ENCODE measurements around the gene ABLIM2.

Gene ABLIM2

DNA sequence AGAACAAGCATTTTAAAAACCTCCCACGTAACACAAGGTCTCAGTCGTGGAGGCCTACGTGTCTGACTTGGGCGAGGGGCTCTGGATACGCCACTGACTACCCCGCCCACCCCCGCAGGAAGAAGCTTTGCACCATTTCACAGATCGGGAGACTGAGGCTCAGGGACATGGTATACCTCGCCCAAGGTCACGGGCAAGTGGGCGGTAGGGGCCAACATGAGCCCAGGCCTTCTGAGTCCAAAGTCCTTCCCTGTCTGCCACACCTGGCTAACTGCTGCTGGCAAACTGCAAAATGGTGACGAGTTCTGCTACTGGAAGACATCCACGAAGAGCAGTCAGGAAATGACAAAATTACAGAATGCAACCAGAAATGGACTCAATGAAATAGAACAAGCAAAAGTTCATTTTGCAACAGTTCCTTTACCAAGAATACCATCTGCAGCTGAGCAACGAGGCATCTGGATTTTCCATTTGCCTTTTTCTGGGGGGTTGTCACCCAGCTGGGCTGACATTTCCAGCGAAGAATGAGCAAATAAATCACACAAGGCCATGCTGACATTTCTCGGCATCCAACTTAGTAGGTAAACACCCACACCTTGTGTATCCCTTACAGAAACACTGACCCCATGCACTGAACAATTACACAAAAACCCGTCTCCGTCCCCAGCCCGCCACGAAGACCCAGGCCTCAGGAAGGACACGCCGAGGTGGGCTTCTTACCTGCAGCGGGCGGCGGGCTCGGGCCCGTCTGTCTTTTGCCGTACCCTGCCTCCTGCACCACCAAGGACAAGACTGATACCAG, 148.7 kb downstream of the ABLIM2 start:
- DNase-seq (ENCODE audit: low read depth in 1 of 2, low spot score in 1 of 2), result no peak

DNA sequence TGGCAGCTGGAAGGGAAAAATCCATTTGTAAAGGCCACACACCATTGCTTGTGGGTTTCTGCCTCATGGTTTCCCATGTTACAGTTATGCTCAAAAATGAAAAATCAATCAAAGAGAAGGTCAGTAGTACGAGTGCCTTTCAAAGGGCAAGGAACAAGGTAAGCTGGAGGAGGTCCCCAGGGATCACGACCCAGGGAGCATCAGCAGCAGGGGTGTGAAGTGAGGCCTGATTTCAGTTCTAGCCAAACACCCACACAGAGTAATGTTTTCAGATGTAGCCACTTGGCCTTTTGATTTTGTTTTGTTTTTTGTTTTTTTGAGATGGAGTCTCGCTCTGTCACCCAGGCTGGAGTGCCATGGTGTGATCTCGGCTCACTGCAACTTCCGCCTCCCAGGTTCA, 149.5 kb downstream of the ABLIM2 start:
- no peak for DNase-seq (ENCODE audit: low read depth in 1 of 2, low spot score in 1 of 2)

GRCh38 chr4:8008391-8008790, 150.2 kb downstream of the ABLIM2 start:
- DNase-seq (ENCODE audit: low read depth in 1 of 2, low spot score in 1 of 2), result no peak

- DNase-seq (ENCODE audit: low read depth in 1 of 2, low spot score in 1 of 2), result no peak
Observed at GRCh38 chr4:8007581-8007980, 151.0 kb downstream of the ABLIM2 start.

DNA sequence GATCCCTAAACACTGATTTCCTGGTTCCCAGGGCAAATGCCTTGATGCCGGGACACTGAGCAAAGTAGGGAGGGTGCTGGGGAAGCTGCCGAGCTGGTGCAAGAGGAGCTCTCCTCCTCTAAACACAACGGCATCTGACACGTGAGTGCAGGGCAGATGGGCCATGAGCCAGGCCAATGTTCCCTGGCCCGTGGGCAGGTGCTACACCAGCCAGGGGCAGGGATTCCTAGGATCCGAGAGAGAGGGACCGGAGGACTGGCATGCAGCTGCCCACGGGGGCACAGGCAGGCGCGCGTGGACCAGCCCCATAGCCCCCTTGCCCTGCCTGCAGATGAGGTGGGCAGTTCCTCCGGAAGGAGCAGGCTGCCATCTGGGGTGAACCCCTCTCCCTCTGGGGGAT, 152.1 kb downstream of the ABLIM2 start:
- DNase-seq (ENCODE audit: low read depth in 1 of 2, low spot score in 1 of 2), result no peak

DNA sequence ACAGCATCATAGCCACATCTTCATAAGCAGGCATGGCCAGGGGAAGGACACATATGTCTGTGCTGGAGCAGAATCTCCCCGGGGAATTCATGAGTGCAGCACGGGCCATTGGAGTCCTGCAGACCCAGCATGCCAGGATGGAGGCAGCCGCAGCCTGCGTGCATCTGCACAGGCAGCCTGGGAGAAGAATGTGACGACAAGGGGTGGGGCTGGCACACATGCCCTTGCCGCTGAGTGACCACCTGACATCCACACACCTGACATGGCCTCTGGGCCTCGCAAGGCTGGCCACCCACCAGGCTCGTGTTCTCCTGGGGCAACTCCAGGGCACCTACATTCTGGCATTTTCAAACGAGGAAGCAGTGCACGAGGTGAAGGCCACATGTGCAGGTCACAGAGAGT, 152.8 kb downstream of the ABLIM2 start:
- no peak for DNase-seq (ENCODE audit: low read depth in 1 of 2, low spot score in 1 of 2)

DNA sequence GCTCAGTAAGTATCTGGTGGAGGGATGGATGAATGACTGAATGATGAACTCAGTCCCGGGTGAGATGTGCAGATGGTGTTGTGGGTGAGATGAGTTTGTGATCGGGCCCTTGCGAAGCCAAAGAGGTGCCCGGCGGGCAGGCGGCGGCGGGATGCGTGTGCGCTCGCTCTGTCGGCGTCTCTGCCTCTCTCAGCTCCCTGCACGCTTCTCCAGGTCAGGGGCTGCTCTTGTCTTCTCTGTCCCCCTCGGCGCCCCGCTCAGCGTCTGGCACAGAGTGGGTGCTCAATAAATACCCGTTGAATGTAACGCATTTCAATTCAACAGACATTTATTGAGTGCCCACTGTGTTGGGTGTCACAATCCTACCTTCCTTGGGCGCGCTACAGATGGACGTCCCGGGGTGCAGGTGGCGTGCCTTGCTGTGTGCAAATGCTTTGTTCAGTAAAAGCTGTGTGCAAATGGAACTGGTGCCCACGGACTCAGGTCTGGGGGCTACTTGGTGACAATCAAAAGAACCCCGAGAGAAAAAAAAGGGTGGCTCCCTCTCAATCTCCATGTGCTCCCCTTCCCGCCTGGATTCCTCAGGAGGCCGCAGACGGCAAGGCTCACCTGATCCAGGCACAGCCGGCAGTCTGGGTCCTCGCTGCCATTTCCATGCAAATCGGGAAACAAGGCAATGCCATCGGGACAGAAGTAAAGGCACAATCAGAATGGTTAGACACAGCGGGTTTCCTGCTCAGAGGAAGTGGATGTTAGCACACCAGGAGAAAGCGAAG, 153.4 kb downstream of the ABLIM2 start:
- DNase-seq (ENCODE audit: low read depth in 1 of 2, low spot score in 1 of 2), result no peak

DNA sequence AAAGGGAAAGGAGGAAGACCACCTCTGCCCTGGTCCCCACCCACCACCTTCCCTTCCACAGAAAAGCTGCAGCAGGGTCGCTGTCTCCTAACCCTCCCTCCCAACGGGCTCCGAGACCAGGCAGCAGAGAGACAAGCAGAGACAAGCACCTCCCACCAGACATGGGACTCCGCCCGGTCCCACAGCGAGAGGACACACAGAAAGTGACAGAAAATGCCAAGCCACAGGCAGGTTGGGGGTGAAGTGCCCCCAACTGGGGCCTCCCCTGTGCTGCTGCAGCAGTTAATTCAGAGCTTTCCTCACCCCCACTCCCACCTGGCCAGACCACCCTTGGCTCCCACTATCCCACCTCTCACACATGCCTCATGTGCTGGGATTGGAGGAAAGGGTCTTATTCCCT, 154.5 kb downstream of the ABLIM2 start:
- DNase-seq (ENCODE audit: low read depth in 1 of 2, low spot score in 1 of 2), result no peak

DNA sequence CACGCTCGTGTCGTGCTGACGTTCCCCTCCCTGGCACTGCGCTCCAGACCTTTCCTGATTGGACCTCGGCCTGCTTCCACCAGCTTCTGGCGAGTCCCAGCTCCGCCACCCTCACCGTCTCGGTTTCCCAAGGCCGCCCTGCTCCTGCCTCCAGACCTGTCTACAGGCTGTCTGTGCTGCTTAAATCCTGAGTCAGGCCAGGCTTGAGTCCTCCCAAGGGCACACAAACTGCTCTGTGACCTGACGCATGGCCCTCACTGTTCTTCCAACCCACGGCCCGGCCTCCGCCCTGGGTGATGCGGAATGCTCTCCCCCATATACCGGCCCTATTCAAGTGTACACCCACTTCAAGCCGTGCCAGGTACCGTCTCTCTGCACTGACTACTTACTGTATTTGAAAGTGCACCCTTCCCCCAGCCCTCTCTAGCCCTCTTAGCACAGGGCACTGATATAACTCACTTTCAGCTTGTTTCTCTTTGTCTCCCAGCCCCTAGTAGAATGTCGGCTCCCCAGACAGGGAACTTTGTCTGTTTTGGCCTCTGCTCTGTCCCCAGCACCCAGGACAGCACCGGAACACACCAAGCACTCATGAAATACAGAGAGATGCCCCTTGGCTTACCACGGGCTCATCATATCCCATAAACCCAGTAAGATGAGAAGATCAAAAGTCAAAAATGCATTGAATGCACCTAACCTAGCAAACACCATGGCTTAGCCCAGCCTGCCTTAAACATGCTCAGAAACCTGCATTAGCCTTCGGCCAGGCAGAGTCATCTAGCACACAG, 155.9 kb downstream of the ABLIM2 start:
- no peak for DNase-seq (ENCODE audit: low read depth in 1 of 2, low spot score in 1 of 2)

DNA sequence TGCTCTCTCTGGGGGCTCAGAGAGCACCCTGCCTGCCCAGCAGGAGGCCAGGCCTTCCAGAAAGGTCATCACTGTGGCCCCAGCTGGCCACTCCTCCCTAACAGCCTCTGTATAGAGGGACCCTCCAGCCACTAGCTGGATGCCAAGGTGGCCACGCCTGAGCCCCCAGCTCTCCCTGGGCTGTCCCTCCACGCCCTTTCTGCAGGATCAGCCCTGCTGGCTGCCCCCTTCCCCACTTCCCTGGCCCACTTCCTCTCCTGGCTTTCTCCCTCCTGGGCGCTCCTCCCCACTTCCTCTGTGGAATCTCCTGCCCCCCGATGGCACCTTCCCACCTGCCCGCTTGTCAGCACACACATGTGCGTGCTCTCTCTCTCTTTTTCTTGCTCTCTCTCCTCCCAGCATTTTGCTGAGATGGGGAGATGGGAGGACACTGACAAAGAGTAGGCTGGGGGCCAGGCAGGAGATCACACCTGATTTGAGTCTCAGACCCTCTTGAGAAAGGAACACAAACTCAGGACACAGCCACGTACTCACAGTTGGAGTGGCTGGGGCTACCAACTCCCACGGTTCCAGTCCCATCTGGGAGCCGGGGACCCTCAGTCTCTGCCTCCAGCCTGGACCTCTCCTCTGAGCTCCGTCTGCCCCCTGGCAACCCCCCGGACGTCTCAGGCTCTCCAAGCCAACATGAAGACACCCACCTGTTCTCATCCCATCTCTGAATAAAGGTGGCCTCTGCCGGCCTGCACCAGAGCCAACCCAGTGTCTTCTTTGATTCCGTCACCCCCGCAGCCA, 156.9 kb downstream of the ABLIM2 start:
- no peak for DNase-seq (ENCODE audit: low read depth in 1 of 2, low spot score in 1 of 2)

DNA sequence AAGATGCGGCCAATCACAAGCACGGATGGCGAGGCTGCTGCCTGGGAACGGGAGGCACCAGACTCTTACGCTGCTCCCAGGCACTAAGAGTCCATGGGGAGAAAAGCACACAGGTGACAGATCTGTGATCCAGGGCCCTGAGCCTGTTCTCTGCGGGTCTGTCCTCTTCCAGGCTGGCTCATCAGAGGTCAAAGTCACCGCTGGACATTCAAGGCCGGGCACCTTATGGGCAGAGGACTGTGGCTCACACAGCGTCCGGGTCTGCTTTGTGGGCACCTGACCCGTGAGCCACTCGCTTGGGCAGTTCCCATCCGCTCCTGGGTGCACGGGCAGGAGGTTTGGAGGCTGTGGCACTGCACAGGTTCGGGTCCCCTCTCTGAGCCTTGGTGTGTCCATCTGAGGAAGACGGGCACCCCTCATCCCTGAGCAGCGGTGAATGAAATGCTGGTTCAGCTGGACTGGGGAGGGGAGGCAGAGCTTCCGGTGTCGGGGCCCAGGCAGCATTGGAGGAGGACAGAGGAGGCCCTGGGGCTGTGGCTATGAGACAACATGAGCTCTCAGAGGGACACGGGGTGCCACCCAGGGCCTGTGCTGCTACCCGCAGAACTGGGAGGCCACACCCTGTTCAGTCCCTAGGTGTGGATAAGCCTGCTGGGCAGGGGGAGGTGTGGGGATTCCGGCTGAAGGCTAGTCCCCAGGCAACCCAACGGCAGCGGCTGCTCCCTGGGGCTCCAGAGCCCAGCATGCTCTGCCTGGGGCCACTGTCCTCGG, 157.7 kb downstream of the ABLIM2 start:
- DNase-seq (ENCODE audit: low read depth in 1 of 2, low spot score in 1 of 2), result no peak

DNA sequence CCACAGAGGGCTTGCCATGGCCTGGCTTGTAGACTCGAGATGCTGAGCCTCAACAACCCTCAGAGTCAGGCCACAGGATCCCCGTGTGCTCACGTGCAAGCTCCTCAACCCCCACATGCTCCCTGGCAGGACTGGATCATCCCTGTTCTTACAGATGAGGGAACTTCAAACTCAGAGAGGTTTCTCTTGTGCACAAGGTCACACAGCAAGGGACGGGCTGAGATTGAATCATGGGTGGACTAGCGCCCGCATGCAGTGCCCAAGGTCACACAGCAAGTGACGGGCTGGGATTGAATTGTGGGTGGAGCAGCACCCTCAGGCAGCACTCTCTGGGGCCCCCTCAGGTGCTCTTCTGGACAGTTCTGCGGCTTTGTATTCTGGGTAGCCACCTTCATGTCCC, 158.4 kb downstream of the ABLIM2 start:
- DNase-seq (ENCODE audit: low read depth in 1 of 2, low spot score in 1 of 2), result no peak

- DNase-seq (ENCODE audit: low read depth in 1 of 2, low spot score in 1 of 2), result no peak
Observed at GRCh38 chr4:7999695-8000094, 158.9 kb downstream of the ABLIM2 start.

- no peak for DNase-seq (ENCODE audit: low read depth in 1 of 2, low spot score in 1 of 2)
Observed at GRCh38 chr4:7999279-7999678, 159.3 kb downstream of the ABLIM2 start.

GRCh38 chr4:7998447-7998846, 160.2 kb downstream of the ABLIM2 start:
- DNase-seq (ENCODE audit: low read depth in 1 of 2, low spot score in 1 of 2), result no peak

- DNase-seq (ENCODE audit: low read depth in 1 of 2, low spot score in 1 of 2), result no peak
Observed at GRCh38 chr4:7995866-7996265, 162.7 kb downstream of the ABLIM2 start.

DNA sequence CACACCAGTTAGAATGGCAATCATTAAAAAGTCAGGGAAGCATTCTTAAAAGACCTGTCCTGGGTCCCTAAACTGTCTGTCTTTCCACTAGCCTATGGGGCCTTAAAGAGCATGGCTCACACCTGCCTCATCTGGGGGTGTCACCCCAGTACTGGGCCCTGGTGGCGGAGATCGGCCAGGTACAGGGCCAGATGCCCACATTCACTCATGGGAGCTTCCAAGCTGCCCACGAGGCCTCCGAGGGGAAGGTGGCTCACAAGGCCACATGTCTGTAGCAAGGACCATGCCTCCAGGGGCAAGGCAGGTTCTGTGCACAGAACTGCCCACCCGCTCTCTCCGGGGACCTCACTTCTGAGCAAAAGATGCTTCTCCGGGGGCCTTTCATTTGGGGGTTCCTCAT, 163.5 kb downstream of the ABLIM2 start:
- DNase-seq (ENCODE audit: low read depth in 1 of 2, low spot score in 1 of 2), result no peak

DNA sequence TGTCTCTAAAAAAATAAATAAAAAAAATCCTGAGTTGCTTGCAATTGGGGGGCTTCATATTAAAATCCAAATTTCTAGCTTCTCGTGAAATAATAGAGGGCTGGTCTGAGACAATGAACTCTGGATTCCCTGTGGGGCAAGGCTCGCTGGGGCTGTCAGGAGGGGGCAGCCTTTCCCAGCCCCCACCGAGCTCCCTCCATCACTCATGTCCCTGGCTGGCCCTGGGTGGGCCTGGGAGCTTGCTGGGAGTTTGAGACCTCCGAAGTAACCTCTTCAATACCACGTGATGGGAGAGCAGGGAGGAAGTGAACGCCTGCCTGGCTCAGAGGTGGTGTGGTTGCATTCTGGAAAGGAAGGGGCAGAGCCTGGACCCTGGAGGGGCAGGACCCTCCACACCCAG, 164.9 kb downstream of the ABLIM2 start:
- no peak for DNase-seq (ENCODE audit: low read depth in 1 of 2, low spot score in 1 of 2)

GRCh38 chr4:7992846-7993245, 165.8 kb downstream of the ABLIM2 start:
- no peak for DNase-seq (ENCODE audit: low read depth in 1 of 2, low spot score in 1 of 2)

DNA sequence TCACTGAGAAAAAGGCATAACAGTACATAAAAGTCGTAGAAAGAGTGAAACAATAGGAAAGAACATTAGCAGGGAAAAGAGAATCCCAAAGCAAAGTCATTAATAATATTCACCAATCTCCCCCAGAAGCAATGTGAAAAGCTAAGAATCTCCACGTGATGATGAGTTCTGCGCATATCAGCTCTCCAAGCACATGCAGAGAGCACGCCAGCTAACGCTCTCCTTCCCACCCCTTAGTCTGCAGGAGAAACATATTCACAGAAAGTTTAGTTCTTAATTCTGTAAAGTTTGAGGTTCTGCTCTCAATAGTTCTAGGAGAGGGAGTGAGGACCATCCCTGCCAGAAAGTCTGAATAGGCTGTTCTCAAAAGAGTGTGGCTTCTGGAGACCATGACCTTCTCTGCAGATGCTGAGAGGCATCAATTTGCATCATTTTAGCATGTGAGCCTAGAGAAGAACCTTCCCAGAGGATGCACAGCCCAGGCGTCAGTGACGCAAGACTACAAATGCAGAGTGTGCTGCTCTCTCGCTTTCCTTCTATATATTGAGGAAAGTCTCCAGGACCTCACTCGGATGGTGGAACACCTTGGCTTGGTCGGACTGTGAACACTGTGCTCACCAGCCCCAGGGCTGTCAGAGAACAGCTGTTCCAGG, 167.7 kb downstream of the ABLIM2 start:
- DNase-seq (ENCODE audit: low read depth in 1 of 2, low spot score in 1 of 2), result no peak

Data from stimulated activated CD4-positive, alpha-beta T cell treated with anti-CD3 and anti-CD28 coated beads, Interleukin-15, amount 100 ng/mL, for 1 hour (primary cell).